Activated CD4-positive, alpha-beta memory T cell treated with anti-CD3 and anti-CD28 coated beads for 36 hours (primary cell): ENCODE results near the gene SLIT2. TPM values are rescaled to one million over a fixed set of nuclear protein-coding genes. Genes with fewer than 3 reads are reported as not detected.

Source experiments
- CTCF ChIA-PET: fragments of 350-600 bp; sonication (Branson Sonifier 250); formaldehyde crosslinking; loops from one replicate; lab custom pipeline; 2021; ENCODE audit warnings: antibody characterized with exemption, inconsistent platforms; lab: Charles Lee
- POLR2A ChIA-PET: fragments of 350-600 bp; sonication (Branson Sonifier 250); formaldehyde crosslinking; loops from one replicate; lab custom pipeline; 2021; ENCODE audit warnings: antibody characterized with exemption; lab: Charles Lee
- DNase-seq: peaks from one replicate; pipeline ENCODE4 v3.0.0-alpha.2; 2020
- H3K27ac Mint-ChIP-seq: one replicate; pipeline ENCODE4 v1.8.0; 2021; ENCODE audit warnings: mixed read lengths
- H3K27me3 Mint-ChIP-seq: one replicate; pipeline ENCODE4 v1.8.0; 2021; ENCODE audit warnings: mixed read lengths
- H3K36me3 Mint-ChIP-seq: one replicate; pipeline ENCODE4 v1.8.0; 2021; ENCODE audit warnings: mixed read lengths
- H3K4me1 Mint-ChIP-seq: one replicate; pipeline ENCODE4 v1.8.0; 2021; ENCODE audit warnings: low read depth, mixed read lengths
- H3K4me3 Mint-ChIP-seq: one replicate; pipeline ENCODE4 v1.8.0; 2021; ENCODE audit warnings: mild to moderate bottlenecking, mixed read lengths
- H3K9me3 Mint-ChIP-seq: one replicate; pipeline ENCODE4 v1.8.0; 2021; ENCODE audit warnings: mixed read lengths
- intact Hi-C: fragments of 100-400 bp; cut with micrococcal nuclease; formaldehyde crosslinking; loops from one replicate; pipeline ENCODE4 v1.15.1; 2023
- total RNA-seq, 2 experiments: library from RNA; stranded (reverse); gene quantifications; one replicate each; pipeline ENCODE4 v1.2.3, GENCODE V29; 2021

SLIT2 gene
- total RNA-seq, 2 experiments from 2014 or later, result not detected

DNA sequence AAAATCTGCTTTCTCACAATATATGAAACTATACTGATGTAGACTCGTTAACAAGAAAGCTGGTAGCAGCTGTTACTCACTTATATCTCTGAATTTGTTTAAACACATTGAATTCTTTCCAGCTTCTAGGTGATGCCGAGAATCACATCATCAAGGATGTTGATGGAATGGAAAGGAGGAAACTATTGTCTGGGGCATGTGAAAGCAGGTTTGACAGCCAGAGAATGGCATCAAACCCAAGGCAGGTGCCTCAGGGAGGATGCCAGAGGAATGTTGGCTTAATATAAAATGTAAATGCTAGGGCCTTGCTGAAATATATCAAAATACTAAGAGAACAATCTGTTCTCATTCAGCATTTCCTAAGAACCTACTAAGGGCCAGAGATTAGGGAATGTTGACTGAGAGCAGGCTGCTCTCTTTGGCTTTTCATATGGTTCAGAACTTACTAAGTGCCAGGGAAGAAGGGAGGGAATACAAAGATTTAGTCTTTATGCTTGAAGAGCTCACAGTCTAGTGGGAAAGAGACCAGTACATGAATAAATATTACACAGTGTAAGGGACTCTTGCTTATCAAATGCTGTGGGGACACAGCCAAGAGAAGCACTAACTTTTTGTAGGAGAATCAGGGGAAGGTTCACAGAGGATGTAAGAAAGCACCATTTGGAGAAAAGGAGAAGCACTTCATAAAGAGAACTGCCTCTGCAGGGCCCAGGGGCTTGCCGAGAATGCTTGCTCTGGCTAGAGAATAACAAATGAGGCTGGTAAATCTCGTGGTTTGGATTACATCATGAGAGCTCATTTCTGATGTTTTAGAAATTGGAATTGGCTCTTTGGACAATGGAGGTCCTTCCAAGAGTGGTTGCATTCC is 14.7 kb downstream of the SLIT2 start:
- CTCF ChIA-PET, result interaction anchor here (2.4 kb wide), 1 partner anchor 18 kb away, joined by 6 read pairs; no protein-coding TSS in a partner anchor
- no peak overlapping the region for H3K27ac Mint-ChIP-seq
- intact Hi-C loops, result no loop called here
- H3K4me1 Mint-ChIP-seq, result no peaks in the 10 kb centered on the region
- H3K27me3 Mint-ChIP-seq, result no peaks in the 10 kb centered on the region
- H3K4me3 Mint-ChIP-seq, result no peak overlapping the region
- POLR2A ChIA-PET, result no interaction called here
- peaks cover 2% of the 10 kb centered on the region for H3K9me3 Mint-ChIP-seq
- no peak for DNase-seq
- H3K36me3 Mint-ChIP-seq, result no peaks in the 10 kb centered on the region

DNA sequence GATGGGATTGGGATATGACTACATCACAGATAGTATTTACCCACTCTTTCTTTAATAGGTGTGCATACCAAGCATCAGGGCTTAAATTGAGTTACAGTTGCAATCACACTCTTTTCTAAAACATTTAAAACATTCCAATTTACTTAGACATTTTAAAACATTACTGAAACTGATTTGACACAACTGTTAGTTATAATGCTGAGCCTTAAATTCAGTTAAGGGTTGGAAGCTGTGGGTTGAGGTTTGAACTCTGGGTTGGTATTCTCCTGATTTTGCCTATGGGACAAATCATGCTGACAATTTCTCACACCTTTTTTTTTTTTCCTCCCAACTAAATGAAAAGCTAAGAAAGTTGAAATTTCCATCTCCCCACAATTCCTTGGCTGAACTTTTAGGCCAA is 16.3 kb downstream of the SLIT2 start:
- DNase-seq, result no peak
- Mint-ChIP-seq H3K27me3 (no peaks in the 10 kb centered on the region), H3K9me3 (peaks cover 2% of the 10 kb centered on the region), H3K27ac (no peak overlapping the region), H3K36me3 (no peaks in the 10 kb centered on the region), H3K4me3 (no peak overlapping the region), H3K4me1 (no peaks in the 10 kb centered on the region)
- intact Hi-C loops, result no loop called here
- POLR2A ChIA-PET, result no interaction called here
- CTCF ChIA-PET, result no interaction called here

- Mint-ChIP-seq H3K27ac (no peak overlapping the region), H3K9me3 (peaks cover 5% of the 10 kb centered on the region), H3K4me3 (no peak overlapping the region), H3K36me3 (no peaks in the 10 kb centered on the region), H3K4me1 (no peaks in the 10 kb centered on the region), H3K27me3 (no peaks in the 10 kb centered on the region)
- intact Hi-C loops, result no loop called here
- ChIA-PET CTCF (no interaction called here), POLR2A (no interaction called here)
- DNase-seq, result no peak
These were observed 17.6 kb downstream of the SLIT2 start for GRCh38 chr4:20269320-20269719.

DNA sequence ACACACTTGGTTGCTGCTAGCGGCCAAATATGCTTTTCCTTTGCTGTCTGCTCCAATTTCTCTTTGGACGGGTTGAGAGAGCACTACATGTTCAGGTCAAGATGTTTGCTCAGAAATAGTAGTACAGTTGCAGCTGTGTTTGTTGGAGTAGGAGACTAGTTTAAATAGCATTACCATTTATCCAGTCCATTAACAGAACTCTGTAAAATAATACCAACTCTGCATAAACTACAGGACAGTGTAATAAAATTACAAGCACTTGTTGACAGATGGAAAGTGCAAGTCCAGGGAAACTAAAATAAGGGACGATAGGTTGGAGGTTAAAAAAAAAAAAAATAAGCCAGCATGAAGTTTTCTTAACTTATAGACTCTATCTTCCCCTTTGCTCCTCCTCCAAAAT is 20.2 kb downstream of the SLIT2 start:
- H3K27ac Mint-ChIP-seq, result no peak overlapping the region
- no peaks in the 10 kb centered on the region for H3K4me1 Mint-ChIP-seq
- H3K36me3 Mint-ChIP-seq, result no peaks in the 10 kb centered on the region
- ChIA-PET CTCF (no interaction called here), POLR2A (no interaction called here)
- no peaks in the 10 kb centered on the region for H3K27me3 Mint-ChIP-seq
- intact Hi-C loops, result no loop called here
- H3K9me3 Mint-ChIP-seq, result peaks cover 5% of the 10 kb centered on the region
- DNase-seq, result no peak
- H3K4me3 Mint-ChIP-seq, result no peak overlapping the region

DNA sequence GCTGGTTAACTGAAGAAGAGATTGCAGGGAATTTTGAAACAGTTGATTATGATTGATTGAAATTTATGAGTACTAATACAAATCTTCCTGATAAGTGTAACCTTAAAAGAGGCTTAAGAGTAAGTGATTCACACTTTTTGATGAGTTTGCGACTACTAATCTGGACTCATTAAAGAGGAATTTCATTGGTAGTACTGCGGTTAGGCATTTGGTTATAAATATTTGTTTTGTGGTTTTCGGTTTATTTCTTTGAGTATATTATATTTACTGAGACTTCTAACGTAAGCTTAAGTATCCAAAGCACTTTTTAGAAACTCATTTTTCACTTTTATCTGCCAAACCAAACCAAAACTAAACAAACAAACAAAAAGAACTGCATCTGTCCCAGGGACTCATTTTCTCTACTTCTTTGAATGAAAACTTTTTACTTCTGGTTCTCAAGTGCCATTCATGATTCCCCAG is 20.7 kb downstream of the SLIT2 start:
- no peak overlapping the region for H3K27ac Mint-ChIP-seq
- POLR2A ChIA-PET, result no interaction called here
- DNase-seq, result no peak
- H3K4me3 Mint-ChIP-seq, result no peak overlapping the region
- H3K9me3 Mint-ChIP-seq, result peaks cover 5% of the 10 kb centered on the region
- intact Hi-C loops, result no loop called here
- no peaks in the 10 kb centered on the region for H3K4me1 Mint-ChIP-seq
- no peaks in the 10 kb centered on the region for H3K27me3 Mint-ChIP-seq
- CTCF ChIA-PET, result no interaction called here
- H3K36me3 Mint-ChIP-seq, result no peaks in the 10 kb centered on the region

DNA sequence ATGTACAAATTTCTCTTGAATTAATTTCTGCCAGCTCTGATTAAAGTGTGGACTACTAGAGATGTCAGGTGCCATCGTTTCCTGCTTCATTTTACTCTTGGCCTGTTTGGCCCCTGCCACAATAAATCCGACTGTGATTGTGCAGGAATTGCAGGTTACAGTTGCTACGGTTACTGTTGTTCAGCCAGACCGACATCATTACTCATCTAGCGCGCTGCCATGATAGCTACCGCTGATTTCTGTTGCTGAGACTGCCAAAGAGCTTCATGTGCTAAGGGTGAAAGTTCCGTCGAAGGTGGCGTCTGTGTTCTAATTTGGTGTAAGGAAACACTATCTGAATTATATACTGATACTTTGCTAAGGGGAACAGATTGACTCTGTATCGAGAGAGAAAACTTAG is 22.1 kb downstream of the SLIT2 start:
- Mint-ChIP-seq H3K36me3 (no peaks in the 10 kb centered on the region), H3K27me3 (no peaks in the 10 kb centered on the region), H3K4me1 (no peaks in the 10 kb centered on the region), H3K9me3 (peaks cover 5% of the 10 kb centered on the region), H3K4me3 (no peak overlapping the region), H3K27ac (no peak overlapping the region)
- POLR2A ChIA-PET, result no interaction called here
- CTCF ChIA-PET, result no interaction called here
- intact Hi-C loops, result no loop called here
- no peak for DNase-seq

DNA sequence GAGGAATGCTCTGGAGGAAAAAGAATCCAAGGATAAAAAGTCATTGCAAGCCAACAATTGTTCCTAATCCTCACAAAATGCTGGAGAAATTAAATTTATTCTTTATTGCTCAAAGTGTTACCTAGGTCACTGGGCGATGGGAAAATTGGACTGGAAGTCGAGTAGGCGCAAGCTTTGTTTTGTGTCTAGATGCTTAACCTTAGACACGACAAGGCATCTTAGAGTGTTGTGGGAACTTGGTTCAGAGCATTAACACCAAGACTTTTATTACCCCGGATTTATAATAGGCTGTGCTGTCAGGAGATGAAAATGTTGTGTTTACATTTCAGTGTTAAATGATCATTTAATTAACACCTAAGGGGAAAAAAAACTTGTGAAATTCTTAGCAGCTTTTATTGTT is 25.1 kb downstream of the SLIT2 start:
- Mint-ChIP-seq H3K4me1 (no peaks in the 10 kb centered on the region), H3K4me3 (no peak overlapping the region), H3K27ac (no peak overlapping the region), H3K27me3 (no peaks in the 10 kb centered on the region), H3K9me3 (peaks cover 8% of the 10 kb centered on the region), H3K36me3 (no peaks in the 10 kb centered on the region)
- POLR2A ChIA-PET, result no interaction called here
- no peak for DNase-seq
- CTCF ChIA-PET, result no interaction called here
- intact Hi-C loops, result no loop called here

DNA sequence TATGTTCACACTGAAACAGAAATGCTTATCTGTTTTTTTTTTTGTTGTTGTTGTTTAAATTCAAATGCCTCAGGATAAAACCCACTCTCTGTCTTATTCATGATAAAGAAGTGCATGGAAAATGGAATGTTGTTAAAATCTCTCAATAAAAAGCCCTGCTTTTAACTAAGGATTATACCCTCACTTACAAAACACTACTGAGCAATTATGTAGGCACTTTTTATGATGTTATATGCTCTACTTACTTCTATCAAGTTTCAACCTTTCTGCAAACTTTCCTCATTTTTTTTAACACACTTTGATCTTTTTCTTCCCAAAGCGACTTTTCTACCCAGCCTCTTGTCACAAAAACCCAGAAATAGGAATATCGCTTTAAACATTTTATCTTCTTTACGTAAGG is 26.5 kb downstream of the SLIT2 start:
- no peak overlapping the region for H3K4me3 Mint-ChIP-seq
- H3K27me3 Mint-ChIP-seq, result no peaks in the 10 kb centered on the region
- intact Hi-C loops, result no loop called here
- CTCF ChIA-PET, result no interaction called here
- no peak for DNase-seq
- H3K36me3 Mint-ChIP-seq, result no peaks in the 10 kb centered on the region
- no peaks in the 10 kb centered on the region for H3K4me1 Mint-ChIP-seq
- POLR2A ChIA-PET, result no interaction called here
- no peak overlapping the region for H3K27ac Mint-ChIP-seq
- peaks cover 8% of the 10 kb centered on the region for H3K9me3 Mint-ChIP-seq

DNA sequence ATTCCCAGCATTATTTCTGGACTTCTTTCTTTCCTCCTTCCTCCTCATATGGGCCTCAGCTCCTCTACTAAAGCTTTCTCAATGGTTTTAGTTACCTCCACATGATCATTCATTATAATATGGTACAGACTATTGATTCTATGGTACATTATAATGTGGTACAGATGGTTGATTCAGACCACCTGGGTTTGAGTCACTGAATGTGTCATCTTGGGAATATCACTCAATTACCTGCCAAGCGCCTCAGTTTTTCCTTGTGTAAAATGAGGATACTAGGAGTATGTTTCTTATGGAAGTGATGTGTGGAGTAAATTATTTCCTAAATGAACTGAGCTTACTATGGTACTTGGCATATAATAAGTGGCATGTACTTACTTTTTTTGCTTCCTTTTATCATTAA is 27.7 kb downstream of the SLIT2 start:
- intact Hi-C loops, result no loop called here
- Mint-ChIP-seq H3K9me3 (peaks cover 4% of the 10 kb centered on the region), H3K27ac (no peak overlapping the region), H3K27me3 (no peaks in the 10 kb centered on the region), H3K36me3 (no peaks in the 10 kb centered on the region), H3K4me3 (no peak overlapping the region), H3K4me1 (no peaks in the 10 kb centered on the region)
- ChIA-PET POLR2A (no interaction called here), CTCF (no interaction called here)
- DNase-seq, result no peak

GRCh38 chr4:20281453-20281852 is 29.7 kb downstream of the SLIT2 start:
- CTCF ChIA-PET, result no interaction called here
- H3K4me1 Mint-ChIP-seq, result no peaks in the 10 kb centered on the region
- intact Hi-C loops, result no loop called here
- no peak for DNase-seq
- no peak overlapping the region for H3K27ac Mint-ChIP-seq
- H3K4me3 Mint-ChIP-seq, result no peak overlapping the region
- POLR2A ChIA-PET, result no interaction called here
- no peaks in the 10 kb centered on the region for H3K27me3 Mint-ChIP-seq
- peaks cover 4% of the 10 kb centered on the region for H3K9me3 Mint-ChIP-seq
- no peaks in the 10 kb centered on the region for H3K36me3 Mint-ChIP-seq

DNA sequence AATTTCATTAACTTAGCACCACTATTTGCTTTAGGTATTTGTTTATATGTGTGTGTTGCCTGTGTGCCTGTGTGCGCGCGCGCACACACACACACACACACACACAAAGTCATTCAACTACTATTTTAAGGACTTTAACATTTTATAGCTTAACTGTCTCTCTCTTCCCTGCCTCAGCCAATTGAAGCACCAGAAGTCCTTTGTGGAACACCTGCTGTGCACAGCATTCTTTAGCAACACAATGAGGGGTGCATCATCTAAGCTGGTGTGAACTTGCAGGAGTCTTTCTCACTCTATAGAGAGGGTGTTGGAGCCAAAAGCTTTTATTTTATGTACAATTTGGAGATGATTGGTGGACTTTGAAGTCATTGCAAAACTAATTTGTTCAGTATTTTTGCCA is 31.3 kb downstream of the SLIT2 start:
- no peak for DNase-seq
- Mint-ChIP-seq H3K36me3 (no peaks in the 10 kb centered on the region), H3K9me3 (peaks cover 4% of the 10 kb centered on the region), H3K4me3 (no peak overlapping the region), H3K27me3 (no peaks in the 10 kb centered on the region), H3K4me1 (no peaks in the 10 kb centered on the region), H3K27ac (no peak overlapping the region)
- CTCF ChIA-PET, result no interaction called here
- intact Hi-C loops, result no loop called here
- POLR2A ChIA-PET, result no interaction called here

GRCh38 chr4:20284990-20285389 is 33.3 kb downstream of the SLIT2 start:
- no peaks in the 10 kb centered on the region for H3K9me3 Mint-ChIP-seq
- DNase-seq, result no peak
- no peaks in the 10 kb centered on the region for H3K36me3 Mint-ChIP-seq
- CTCF ChIA-PET, result no interaction called here
- H3K4me3 Mint-ChIP-seq, result no peak overlapping the region
- H3K27me3 Mint-ChIP-seq, result no peaks in the 10 kb centered on the region
- intact Hi-C loops, result no loop called here
- H3K4me1 Mint-ChIP-seq, result no peaks in the 10 kb centered on the region
- no peak overlapping the region for H3K27ac Mint-ChIP-seq
- POLR2A ChIA-PET, result no interaction called here

- no peak for DNase-seq
- no peaks in the 10 kb centered on the region for H3K27me3 Mint-ChIP-seq
- H3K4me1 Mint-ChIP-seq, result no peaks in the 10 kb centered on the region
- POLR2A ChIA-PET, result no interaction called here
- intact Hi-C loops, result no loop called here
- CTCF ChIA-PET, result no interaction called here
- no peaks in the 10 kb centered on the region for H3K36me3 Mint-ChIP-seq
- H3K9me3 Mint-ChIP-seq, result no peaks in the 10 kb centered on the region
- H3K4me3 Mint-ChIP-seq, result no peak overlapping the region
- H3K27ac Mint-ChIP-seq, result no peak overlapping the region
These were observed 35.5 kb downstream of the SLIT2 start for GRCh38 chr4:20287246-20287645.
